Gastrocnemius medialis (tissue), 4 donors: ENCODE results near the gene EXOC5. TPM values are rescaled to one million over a fixed set of nuclear protein-coding genes. Genes with fewer than 3 reads are reported as not detected.

Experiments used
- ATAC-seq, 2 donors: fragments of 150-250 bp; one replicate each; pipeline ENCODE4 v1.9.1; 2016
- DNase-seq, 2 donors: peaks; one replicate each; pipeline ENCODE4 v3.0.0-alpha.2; 2019
- H3K27ac ChIP-seq, 4 donors: fragments of 200-600 bp; sonication (generic); 1 replicate in 1 of 4; 2 replicates in 3 of 4; pipeline ENCODE4 v1.5.1; 2016 to 2018; ENCODE audit warnings: mild to moderate bottlenecking in 2 of 4, moderate library complexity in 1 of 4
- H3K27me3 ChIP-seq, 3 donors: fragments of 200-600 bp; sonication (generic) in 2 of 3; 1 replicate in 1 of 3; 2 replicates in 2 of 3; pipeline versions ENCODE4 v1.5.1 to v1.6.0; 2016 to 2019; ENCODE audit warnings: mild to moderate bottlenecking in 1 of 3, moderate library complexity in 1 of 3
- H3K36me3 ChIP-seq, 2 donors: fragments of 200-600 bp; sonication (generic) in 1 of 2; one replicate each; pipeline ENCODE4 v1.5.1; 2017 to 2018
- H3K4me1 ChIP-seq, 2 donors: fragments of 200-600 bp; sonication (generic) in 1 of 2; one replicate each; pipeline ENCODE4 v1.5.1; 2016 to 2017; ENCODE audit warnings: mild to moderate bottlenecking in 2 of 2
- H3K4me3 ChIP-seq, 4 donors: fragments of 200-600 bp; sonication (generic) in 3 of 4; 1 replicate in 1 of 4; 2 replicates in 3 of 4; pipeline ENCODE4 v1.5.1; 2016 to 2019; ENCODE audit warnings: mild to moderate bottlenecking in 2 of 4
- H3K9me3 ChIP-seq, 3 donors: fragments of 200-600 bp; sonication (generic) in 2 of 3; 1 replicate in 1 of 3; 2 replicates in 2 of 3; pipeline ENCODE4 v1.5.1; 2016 to 2019
- POLR2A ChIP-seq, 2 donors: fragments of 450-650 bp; IDR thresholded peaks; one replicate each; pipeline ENCODE4 v1.6.1; 2017; ENCODE audit warnings: antibody characterized with exemption in 2 of 2, mild to moderate bottlenecking in 2 of 2, moderate library complexity in 2 of 2
- in situ Hi-C, 4 donors: fragments of 200-750 bp; cut with MboI; loops; one replicate each; pipeline versions ENCODE4 v1.15.0 to v1.8.0; 2017; ENCODE audit warnings: low sequenced_read_pairs in 4 of 4
- intact Hi-C: fragments of 100-400 bp; cut with DNase I; formaldehyde crosslinking; loops from one replicate; pipeline ENCODE4 v1.15.1; 2023; ENCODE audit warnings: low total_unique reads
- total RNA-seq, 4 donors: library from RNA; depleted of rRNA; stranded (reverse); fragments of >200 nt; gene quantifications; one replicate each; pipeline versions ENCODE4 v1.1.0 to v1.2.3, GENCODE V29; 2016
- TF ChIP-seq, protein P1 (sequence below), 5 experiments: fragments of 450-650 bp in 3 of 5; fragments of 200-600 bp in 2 of 5; sonication (generic) in 2 of 5; IDR thresholded peaks in 4 of 5; conservative IDR thresholded peaks in 1 of 5; 1 replicate in 4 of 5; 2 replicates in 1 of 5; pipeline ENCODE4 v1.5.1; 2016 to 2019; ENCODE audit warnings: antibody characterized with exemption in 5 of 5, mild to moderate bottlenecking in 3 of 5, moderate library complexity in 3 of 5

Gene EXOC5
- total RNA-seq, 4 donors from 2014 or later: 34.6 to 61.9 (median 43.2) TPM

DNA sequence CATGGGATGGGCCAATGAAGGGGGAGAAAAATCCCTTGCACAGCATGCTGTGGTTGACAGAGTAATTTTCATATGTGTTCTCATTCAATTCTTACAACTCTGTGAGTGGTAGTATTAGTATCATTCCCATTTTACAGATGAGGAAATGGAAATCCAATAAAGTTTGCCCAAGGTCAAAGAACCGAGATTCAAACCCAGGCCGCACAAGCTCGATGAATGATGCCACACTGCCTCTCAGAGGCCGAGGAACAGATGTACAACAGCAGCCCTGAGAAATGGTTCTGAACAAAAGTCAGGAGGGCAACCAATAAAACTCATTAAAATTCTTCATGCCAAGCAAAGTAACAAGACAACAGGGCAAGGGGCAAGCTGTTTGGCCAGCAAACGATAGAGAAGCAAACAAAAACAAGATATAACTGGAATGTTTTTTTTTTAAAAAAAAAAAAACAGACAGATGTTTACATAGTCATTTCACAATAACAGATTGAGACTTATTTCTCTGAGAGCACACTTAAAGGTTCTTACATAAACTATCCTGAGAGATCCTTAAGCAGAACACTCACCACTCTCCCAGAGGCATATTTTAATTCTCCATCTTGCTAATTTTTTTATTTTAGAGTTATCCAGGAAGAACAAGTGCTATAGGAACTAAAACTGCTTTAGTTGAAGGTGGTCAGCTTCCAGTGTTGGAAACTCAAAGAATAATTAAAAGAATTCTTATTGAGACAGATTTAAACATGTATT lies 85.8 kb downstream of the EXOC5 start:
- H3K4me3 ChIP-seq: no peak overlapping the region
- no peaks in the 10 kb centered on the region for H3K36me3 ChIP-seq
- no peak for TF ChIP-seq POLR2A (IDR thresholded peaks at IDR 0.05)
- TF ChIP-seq, protein P1, sequence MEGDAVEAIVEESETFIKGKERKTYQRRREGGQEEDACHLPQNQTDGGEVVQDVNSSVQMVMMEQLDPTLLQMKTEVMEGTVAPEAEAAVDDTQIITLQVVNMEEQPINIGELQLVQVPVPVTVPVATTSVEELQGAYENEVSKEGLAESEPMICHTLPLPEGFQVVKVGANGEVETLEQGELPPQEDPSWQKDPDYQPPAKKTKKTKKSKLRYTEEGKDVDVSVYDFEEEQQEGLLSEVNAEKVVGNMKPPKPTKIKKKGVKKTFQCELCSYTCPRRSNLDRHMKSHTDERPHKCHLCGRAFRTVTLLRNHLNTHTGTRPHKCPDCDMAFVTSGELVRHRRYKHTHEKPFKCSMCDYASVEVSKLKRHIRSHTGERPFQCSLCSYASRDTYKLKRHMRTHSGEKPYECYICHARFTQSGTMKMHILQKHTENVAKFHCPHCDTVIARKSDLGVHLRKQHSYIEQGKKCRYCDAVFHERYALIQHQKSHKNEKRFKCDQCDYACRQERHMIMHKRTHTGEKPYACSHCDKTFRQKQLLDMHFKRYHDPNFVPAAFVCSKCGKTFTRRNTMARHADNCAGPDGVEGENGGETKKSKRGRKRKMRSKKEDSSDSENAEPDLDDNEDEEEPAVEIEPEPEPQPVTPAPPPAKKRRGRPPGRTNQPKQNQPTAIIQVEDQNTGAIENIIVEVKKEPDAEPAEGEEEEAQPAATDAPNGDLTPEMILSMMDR (IDR thresholded peaks at IDR 0.05 in 4 of 5, conservative IDR thresholded peaks at IDR 0.05 in 1 of 5): no peak
- in situ Hi-C loops (loop anchor here in 1 of 4 donors (25.0 kb wide), 1 partner anchor 696 kb away; no protein-coding TSS in a partner anchor), intact Hi-C loops (no loop called here)
- no peak for DNase-seq
- no peak for ATAC-seq
- H3K27me3 ChIP-seq: no peaks in the 10 kb centered on the region
- no peak overlapping the region for H3K27ac ChIP-seq
- no peaks in the 10 kb centered on the region for H3K9me3 ChIP-seq
- no peaks in the 10 kb centered on the region for H3K4me1 ChIP-seq

DNA sequence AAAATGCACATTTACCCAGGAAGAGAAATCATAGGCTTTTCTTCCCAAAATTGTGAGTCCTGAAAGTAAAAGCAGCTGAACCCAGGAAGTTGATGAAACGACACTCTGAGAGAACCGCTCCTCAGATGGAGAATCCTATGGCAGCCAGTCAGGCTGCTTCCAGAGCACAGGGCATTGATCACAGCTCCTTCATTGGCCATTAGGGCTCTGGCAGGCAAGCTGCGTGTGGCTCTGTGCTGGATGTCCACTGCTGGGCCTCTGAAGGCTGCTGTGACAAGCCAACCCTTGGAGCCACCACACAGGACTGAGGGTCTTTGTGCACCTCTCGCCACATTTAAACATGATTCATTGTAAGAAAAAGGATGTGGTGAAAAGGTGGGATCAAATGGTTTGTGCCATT lies 89.4 kb downstream of the EXOC5 start:
- no peak overlapping the region for H3K27ac ChIP-seq
- H3K9me3 ChIP-seq: no peaks in the 10 kb centered on the region
- no peaks in the 10 kb centered on the region for H3K27me3 ChIP-seq
- in situ Hi-C loops (loop anchor here in 1 of 4 donors (25.0 kb wide), 1 partner anchor 692 kb away; no protein-coding TSS in a partner anchor), intact Hi-C loops (no loop called here)
- H3K36me3 ChIP-seq: no peaks in the 10 kb centered on the region
- ATAC-seq (no peak), DNase-seq (no peak)
- no peak overlapping the region for H3K4me3 ChIP-seq
- no peaks in the 10 kb centered on the region for H3K4me1 ChIP-seq
- TF ChIP-seq POLR2A (IDR thresholded peaks at IDR 0.05): no peak
- TF ChIP-seq, protein P1 (IDR thresholded peaks at IDR 0.05 in 4 of 5, conservative IDR thresholded peaks at IDR 0.05 in 1 of 5): no peak

DNA sequence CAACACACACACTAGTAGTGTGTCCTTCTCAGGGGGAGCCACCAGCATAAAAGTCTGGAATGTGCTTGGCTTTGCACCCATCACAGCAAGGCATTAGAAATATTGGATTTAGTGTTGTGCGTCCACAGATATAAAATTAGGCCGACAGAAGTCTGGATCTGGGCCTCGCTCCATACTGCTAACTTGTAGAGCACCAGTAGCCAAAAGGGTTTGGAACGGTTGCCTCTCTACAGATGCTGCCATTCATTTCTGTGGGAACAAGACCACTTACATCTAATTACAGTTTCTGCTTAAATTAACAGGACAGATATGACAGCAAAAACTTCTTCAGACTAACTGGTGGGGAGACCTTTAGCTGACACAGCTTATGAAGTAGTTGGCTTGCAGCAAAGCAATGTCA lies 94.2 kb downstream of the EXOC5 start:
- Histone ChIP-seq H3K36me3 (no peaks in the 10 kb centered on the region), H3K4me3 (no peak overlapping the region), H3K4me1 (no peaks in the 10 kb centered on the region), H3K27me3 (no peaks in the 10 kb centered on the region), H3K9me3 (no peaks in the 10 kb centered on the region), H3K27ac (no peak overlapping the region)
- DNase-seq: no peak
- in situ Hi-C loops: no loop called here
- no peak for TF ChIP-seq POLR2A (IDR thresholded peaks at IDR 0.05)
- ATAC-seq: no peak
- intact Hi-C loops: no loop called here

DNA sequence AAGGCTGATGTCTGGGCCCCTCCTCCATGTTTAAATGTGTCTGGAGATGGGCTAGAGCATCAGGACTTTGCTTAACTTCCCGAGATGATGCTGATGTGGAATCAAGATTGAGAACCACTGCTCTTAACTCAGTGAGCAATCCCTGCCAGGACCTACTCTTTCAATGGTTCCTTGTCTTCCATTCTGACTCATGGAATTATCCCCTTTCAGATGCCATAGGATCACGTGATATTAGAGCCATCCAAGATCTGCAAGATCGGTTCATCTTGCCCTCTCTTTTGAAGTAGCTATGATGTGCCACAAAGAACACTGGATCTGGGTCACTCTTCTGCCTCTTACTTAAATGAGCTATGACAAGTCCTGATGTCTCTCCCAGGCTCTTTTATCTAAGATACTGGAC lies 96.8 kb downstream of the EXOC5 start:
- TF ChIP-seq, protein P1 (IDR thresholded peaks at IDR 0.05 in 4 of 5, conservative IDR thresholded peaks at IDR 0.05 in 1 of 5): no peak
- TF ChIP-seq POLR2A (IDR thresholded peaks at IDR 0.05): no peak
- ATAC-seq (no peak), DNase-seq (no peak)
- no peak overlapping the region for H3K27ac ChIP-seq
- no peaks in the 10 kb centered on the region for H3K9me3 ChIP-seq
- in situ Hi-C loops: no loop called here
- no peaks in the 10 kb centered on the region for H3K4me1 ChIP-seq
- H3K4me3 ChIP-seq: no peak overlapping the region
- intact Hi-C loops: no loop called here
- H3K27me3 ChIP-seq: no peaks in the 10 kb centered on the region
- no peaks in the 10 kb centered on the region for H3K36me3 ChIP-seq

DNA sequence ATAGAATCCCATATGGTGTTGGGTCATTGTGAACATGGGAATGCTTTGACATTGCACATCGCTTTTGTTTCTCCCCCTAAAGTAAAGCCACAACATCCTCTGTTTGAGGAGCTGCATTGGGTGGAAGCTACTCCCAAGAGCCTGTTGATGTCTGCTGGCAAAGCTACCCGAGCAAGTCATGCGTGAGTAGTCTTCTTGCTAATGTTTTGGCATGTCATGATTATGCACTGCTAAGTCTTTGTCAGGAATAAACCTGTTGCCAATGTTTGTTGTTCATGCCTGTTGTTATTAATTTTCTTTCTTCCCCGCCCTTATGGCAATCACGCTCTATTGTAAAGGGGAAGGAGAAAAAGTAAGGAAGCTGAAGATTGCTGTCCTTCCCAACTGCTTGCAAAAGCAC lies 97.3 kb downstream of the EXOC5 start:
- Histone ChIP-seq H3K9me3 (no peaks in the 10 kb centered on the region), H3K4me3 (no peak overlapping the region), H3K36me3 (no peaks in the 10 kb centered on the region), H3K27me3 (no peaks in the 10 kb centered on the region), H3K27ac (no peak overlapping the region), H3K4me1 (no peaks in the 10 kb centered on the region)
- DNase-seq: no peak
- in situ Hi-C loops (no loop called here), intact Hi-C loops (no loop called here)
- ATAC-seq: no peak
- TF ChIP-seq, protein P1 (IDR thresholded peaks at IDR 0.05 in 4 of 5, conservative IDR thresholded peaks at IDR 0.05 in 1 of 5): no peak
- TF ChIP-seq POLR2A (IDR thresholded peaks at IDR 0.05): no peak
